Measurements from ENCODE around the gene FAT2.

Gene FAT2

GRCh38 chr5:151607304-151607703 is 16.2 kb upstream of the FAT2 start:
- FAIRE-seq (no peak), DNase-seq (ENCODE audit: insufficient read length) (no peak)
- TF ChIP-seq POLR2AphosphoS5 (IDR thresholded peaks at IDR 0.05; ENCODE audit: low read depth, low read length) (no peak), TAF1 (IDR thresholded peaks at IDR 0.05; ENCODE audit: borderline replicate concordance, low read depth, low read length) (no peak), POLR2A (IDR thresholded peaks at IDR 0.05; ENCODE audit: low read depth, low read length) (no peak)

DNA sequence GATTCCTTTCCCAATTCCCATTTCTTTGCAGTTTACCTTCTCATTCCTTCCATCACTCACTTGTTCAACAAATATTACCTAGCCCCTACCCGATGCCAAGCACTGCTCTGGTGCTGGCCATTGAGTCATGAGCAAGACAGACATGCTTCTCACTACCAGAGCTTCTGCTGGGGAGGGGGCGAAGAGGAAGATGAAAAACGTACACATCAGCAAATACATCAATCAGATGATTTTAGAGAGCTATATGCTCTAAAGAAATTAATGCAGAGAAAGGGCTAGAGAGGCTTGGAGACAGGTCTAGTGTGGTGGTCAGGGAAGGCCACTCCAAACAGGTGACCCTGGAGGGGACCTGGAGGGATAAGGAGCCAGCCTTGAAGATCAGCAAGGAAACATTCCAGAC is 14.4 kb upstream of the FAT2 start:
- no peak for FAIRE-seq
- TF ChIP-seq TAF1 (IDR thresholded peaks at IDR 0.05; ENCODE audit: borderline replicate concordance, low read depth, low read length) (no peak), POLR2A (IDR thresholded peaks at IDR 0.05; ENCODE audit: low read depth, low read length) (no peak), POLR2AphosphoS5 (IDR thresholded peaks at IDR 0.05; ENCODE audit: low read depth, low read length) (no peak)
- no peak for DNase-seq (ENCODE audit: insufficient read length)

DNA sequence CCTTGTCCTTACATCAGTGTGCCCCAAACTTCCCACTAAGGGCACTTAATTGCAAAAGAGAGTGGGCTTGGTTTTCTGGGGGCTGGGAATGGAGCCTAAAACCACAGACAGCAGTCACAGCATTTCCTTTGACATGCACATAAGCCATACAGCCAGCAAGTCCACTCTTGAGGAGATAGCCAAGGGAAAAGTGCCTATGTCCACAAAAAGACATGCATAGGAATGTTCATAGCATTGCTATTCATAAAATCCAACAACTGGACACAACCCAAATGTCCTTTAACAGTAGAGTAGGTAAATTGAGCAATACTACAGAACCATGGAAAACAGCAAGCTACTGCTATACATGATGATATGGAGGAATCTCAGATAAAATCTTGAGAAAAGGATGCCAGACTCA is 11.7 kb upstream of the FAT2 start:
- no peak for DNase-seq (ENCODE audit: insufficient read length)
- no peak for FAIRE-seq

DNA sequence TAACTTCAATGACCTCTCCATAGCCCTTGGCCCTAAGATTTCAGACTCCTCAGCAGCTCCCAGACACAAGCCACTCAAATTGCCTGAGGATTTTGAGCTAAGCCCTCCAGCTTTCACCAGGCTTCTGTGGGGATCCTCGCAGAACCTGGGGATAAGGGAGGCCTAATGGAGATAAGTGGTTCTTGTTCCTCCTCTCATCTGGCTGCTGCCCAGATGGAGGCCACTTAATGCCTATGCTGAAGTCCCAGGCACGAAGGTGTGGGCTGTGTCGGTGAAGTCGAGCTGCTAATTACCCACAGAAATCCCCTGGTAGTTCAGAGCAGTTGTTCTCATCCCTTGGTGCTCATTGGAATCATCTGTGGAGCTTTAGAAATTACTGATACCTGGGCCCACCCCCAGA is 10.3 kb upstream of the FAT2 start:
- FAIRE-seq: no peak
- DNase-seq (ENCODE audit: insufficient read length): no peak
- TF ChIP-seq TAF1 (IDR thresholded peaks at IDR 0.05; ENCODE audit: borderline replicate concordance, low read depth, low read length) (no peak), POLR2AphosphoS5 (IDR thresholded peaks at IDR 0.05; ENCODE audit: low read depth, low read length) (no peak)

More for the DNA sequence above, 11.7 kb upstream of the FAT2 start:
- TF ChIP-seq POLR2A (IDR thresholded peaks at IDR 0.05; ENCODE audit: low read depth, low read length): no peak
- no peak for TF ChIP-seq POLR2AphosphoS5 (IDR thresholded peaks at IDR 0.05; ENCODE audit: low read depth, low read length)
- no peak for TF ChIP-seq TAF1 (IDR thresholded peaks at IDR 0.05; ENCODE audit: borderline replicate concordance, low read depth, low read length)

- DNase-seq (ENCODE audit: insufficient read length) (no peak), FAIRE-seq (no peak)
- TF ChIP-seq POLR2AphosphoS5 (IDR thresholded peaks at IDR 0.05; ENCODE audit: low read depth, low read length): no peak
- no peak for TF ChIP-seq POLR2A (IDR thresholded peaks at IDR 0.05; ENCODE audit: low read depth, low read length)
- TF ChIP-seq TAF1 (IDR thresholded peaks at IDR 0.05; ENCODE audit: borderline replicate concordance, low read depth, low read length): no peak
Measured at GRCh38 chr5:151600069-151600665, 9.0 kb upstream of the FAT2 start.

- TF ChIP-seq POLR2AphosphoS5 (IDR thresholded peaks at IDR 0.05; ENCODE audit: low read depth, low read length) (no peak), TAF1 (IDR thresholded peaks at IDR 0.05; ENCODE audit: borderline replicate concordance, low read depth, low read length) (no peak), POLR2A (IDR thresholded peaks at IDR 0.05; ENCODE audit: low read depth, low read length) (no peak)
- DNase-seq (ENCODE audit: insufficient read length): no peak
Measured at GRCh38 chr5:151598984-151599383, 7.9 kb upstream of the FAT2 start.

GRCh38 chr5:151598549-151598948 is 7.4 kb upstream of the FAT2 start:
- no peak for TF ChIP-seq POLR2AphosphoS5 (IDR thresholded peaks at IDR 0.05; ENCODE audit: low read depth, low read length)
- TF ChIP-seq POLR2A (IDR thresholded peaks at IDR 0.05; ENCODE audit: low read depth, low read length): no peak
- TF ChIP-seq TAF1 (IDR thresholded peaks at IDR 0.05; ENCODE audit: borderline replicate concordance, low read depth, low read length): no peak
- DNase-seq (ENCODE audit: insufficient read length): no peak
- no peak for FAIRE-seq

More at GRCh38 chr5:151598984-151599383, 7.9 kb upstream of the FAT2 start:
- no peak for FAIRE-seq

DNA sequence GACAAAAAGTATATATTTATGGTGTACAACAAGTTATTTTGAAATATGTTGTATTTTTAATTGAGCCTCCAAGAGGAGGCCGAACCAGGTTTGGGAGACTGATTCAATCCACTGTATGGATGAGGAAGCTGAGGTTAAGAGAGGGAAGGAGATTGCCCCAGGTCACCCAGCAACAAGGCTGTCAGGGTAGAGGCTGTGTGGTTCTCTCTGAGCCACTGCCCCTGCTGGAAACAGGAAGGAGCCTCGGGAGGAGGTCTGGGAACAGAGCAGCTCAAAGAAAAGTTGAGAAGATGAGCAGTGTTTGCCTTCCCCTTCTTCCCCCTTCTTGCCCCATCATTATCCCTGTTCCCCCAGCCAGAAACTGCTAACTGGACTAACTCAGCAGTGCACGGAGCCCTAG is 6.6 kb upstream of the FAT2 start:
- TF ChIP-seq POLR2A (IDR thresholded peaks at IDR 0.05; ENCODE audit: low read depth, low read length): no peak
- no peak for TF ChIP-seq TAF1 (IDR thresholded peaks at IDR 0.05; ENCODE audit: borderline replicate concordance, low read depth, low read length)
- no peak for TF ChIP-seq POLR2AphosphoS5 (IDR thresholded peaks at IDR 0.05; ENCODE audit: low read depth, low read length)
- no peak for FAIRE-seq
- DNase-seq (ENCODE audit: insufficient read length): no peak

DNA sequence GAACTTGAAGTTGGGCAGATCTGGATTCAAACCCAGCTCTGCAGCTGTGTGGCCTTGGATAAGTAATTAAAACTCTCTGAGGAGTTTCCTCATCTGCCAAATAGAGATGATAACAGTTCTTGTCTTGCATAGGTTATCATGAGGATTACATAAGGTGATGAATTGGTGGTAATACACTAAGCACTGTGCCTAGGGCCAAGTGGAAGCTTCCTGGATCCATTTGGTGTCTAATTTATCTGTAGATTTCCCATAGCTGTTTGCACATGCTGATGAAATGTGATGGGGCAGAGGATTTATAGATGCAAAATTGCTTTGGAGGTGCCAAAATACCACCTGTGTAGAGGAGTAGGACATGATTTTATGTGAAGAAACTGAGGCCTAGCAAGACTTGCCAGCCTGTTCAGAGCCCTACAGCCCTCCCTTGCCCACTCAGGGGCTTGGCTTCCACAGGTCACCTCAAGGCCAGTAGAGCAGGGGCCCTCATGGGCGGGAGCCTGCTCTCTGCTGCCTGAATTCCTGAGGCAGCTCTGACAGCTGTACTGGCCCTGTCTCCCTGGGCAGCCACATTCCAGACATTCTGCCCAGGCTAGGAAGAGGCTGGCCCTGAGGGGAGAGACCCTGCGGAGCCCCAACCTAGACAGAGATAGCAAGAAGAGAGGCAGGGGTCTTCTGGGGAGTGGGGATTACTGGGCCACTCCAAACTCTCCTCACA is 5.9 kb upstream of the FAT2 start:
- no peak for DNase-seq (ENCODE audit: insufficient read length)
- TF ChIP-seq POLR2A (IDR thresholded peaks at IDR 0.05; ENCODE audit: low read depth, low read length): no peak
- FAIRE-seq: peak; percentile 53

DNA sequence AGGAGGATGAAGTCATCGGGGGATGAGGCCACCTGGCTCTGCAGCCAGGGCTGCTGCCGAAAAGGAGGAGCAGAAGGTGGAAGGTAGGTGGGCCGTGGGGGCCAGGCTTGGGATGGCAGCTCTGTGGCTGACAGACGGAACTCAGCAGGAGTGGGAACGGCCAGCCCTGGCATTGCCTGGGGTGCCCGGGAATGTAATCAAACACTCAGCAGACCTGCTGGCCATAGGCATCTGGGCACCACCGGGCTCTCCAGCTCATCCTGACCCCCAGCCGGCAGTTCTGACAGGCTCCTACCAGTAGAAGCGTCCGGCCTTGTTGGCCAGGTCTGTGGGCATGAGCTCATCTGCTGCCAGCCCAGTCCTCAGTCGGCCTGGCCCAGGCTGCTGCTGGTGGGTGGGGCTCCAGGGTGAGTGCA is 4.3 kb upstream of the FAT2 start:
- FAIRE-seq (no peak), DNase-seq (ENCODE audit: insufficient read length) (no peak)
- no peak for TF ChIP-seq POLR2AphosphoS5 (IDR thresholded peaks at IDR 0.05; ENCODE audit: low read depth, low read length)

DNA sequence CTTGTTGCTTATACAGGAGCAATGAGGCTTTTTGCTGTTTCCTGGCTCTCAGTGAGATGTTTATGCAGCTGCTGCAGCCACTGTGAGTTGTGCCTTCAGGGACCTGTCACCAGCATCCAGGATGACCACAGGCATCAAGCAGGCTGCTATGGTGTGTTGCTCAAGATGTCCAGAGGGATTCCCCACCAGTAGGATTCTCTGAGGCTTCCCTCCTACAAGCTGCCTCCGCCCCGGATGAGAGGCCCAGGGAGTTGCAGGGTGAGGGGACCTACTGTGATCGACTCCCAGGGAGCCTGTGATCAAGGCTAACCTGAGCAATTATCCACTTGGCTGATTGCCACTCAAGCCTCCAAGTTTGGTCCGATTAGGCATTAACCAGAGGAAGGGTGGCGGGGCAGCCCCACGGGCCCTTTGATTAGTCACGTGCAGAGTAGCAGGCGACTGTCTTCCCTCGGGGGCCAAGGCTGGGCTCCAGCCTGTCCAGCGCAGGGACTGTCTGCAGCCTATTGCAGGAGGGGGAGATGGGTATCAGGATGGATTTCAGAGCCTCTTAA is 1.8 kb upstream of the FAT2 start:
- no peak for FAIRE-seq
- DNase-seq (ENCODE audit: insufficient read length): no peak
- TF ChIP-seq TAF1 (IDR thresholded peaks at IDR 0.05; ENCODE audit: borderline replicate concordance, low read depth, low read length) (no peak), POLR2A (IDR thresholded peaks at IDR 0.05; ENCODE audit: low read depth, low read length) (no peak), POLR2AphosphoS5 (IDR thresholded peaks at IDR 0.05; ENCODE audit: low read depth, low read length) (no peak)

DNA sequence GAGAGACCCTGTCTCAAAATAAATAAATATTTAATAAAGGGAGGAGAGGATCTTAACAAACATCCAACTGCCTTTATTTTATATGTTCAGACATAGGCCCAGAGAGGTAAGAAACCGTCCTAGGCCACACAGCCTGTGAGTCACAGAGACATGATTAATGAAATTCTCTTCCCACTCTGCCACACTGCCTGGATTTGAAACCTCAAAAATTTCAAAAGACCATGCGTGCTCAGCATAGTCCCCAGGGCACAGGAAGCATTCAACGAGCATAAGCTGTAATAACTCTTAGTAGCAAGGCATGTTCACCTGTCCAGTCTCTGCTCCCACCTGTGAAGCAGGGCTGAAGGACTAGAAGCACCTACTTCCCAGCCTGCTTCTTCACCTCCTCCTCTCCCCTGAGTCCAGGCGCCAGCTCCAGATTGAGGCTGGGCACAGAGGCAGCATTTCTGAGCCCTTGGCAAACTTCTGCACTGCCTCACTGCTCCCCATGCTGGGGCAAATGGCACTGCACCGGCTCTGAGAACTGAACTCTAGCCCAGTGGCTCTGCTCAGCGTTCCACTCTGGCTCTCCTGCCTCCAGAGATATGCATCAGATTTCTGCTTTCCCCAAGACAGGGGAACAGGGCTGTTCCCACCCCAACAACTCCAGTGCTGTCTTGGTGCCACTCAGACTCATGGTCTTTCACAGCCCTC is 1.1 kb downstream of the FAT2 start:
- no peak for FAIRE-seq
- TF ChIP-seq POLR2AphosphoS5 (IDR thresholded peaks at IDR 0.05; ENCODE audit: low read depth, low read length) (no peak), TAF1 (IDR thresholded peaks at IDR 0.05; ENCODE audit: borderline replicate concordance, low read depth, low read length) (no peak), POLR2A (IDR thresholded peaks at IDR 0.05; ENCODE audit: low read depth, low read length) (no peak)

More for the DNA sequence above, 1.1 kb downstream of the FAT2 start:
- no peak for DNase-seq (ENCODE audit: insufficient read length)
